Measurements from ENCODE around the gene EXPH5.

DNA sequence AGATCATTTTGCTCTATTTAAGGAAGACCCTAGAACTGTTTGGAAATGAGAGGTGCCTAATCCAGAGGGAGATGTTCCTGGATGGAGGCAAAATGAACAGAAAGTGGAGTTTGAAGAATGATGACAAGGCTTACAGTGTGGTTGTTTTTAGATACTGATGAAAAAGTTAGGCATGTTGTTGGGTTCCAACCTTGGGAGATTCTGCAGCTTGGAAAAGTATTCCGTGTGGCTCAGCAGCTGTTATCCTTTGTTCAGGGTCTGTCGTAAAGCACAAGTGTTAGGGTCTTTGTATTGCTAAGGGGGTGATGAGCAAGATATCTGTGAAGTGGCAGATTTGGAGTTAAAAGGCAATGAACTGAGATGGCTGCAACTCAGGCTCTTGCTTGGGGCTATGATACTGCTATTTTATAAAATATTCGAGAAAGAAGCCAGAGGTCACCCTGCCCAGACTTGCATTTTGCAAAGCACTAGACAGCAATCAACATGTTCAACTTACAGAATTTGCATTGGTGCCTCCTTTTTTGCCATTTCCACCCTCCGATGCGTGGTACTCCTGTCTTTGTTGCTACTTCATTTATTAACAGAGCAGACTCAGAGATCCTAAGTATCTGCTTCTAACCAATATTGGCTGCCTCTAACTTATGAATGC, 50.1 kb downstream of the EXPH5 start:
- no peak for TF ChIP-seq EZH2 (IDR thresholded peaks at IDR 0.05; ENCODE audit: borderline replicate concordance, insufficient read depth, low read depth, low read length, poor library complexity, severe bottlenecking)
- TF ChIP-seq, protein P1, sequence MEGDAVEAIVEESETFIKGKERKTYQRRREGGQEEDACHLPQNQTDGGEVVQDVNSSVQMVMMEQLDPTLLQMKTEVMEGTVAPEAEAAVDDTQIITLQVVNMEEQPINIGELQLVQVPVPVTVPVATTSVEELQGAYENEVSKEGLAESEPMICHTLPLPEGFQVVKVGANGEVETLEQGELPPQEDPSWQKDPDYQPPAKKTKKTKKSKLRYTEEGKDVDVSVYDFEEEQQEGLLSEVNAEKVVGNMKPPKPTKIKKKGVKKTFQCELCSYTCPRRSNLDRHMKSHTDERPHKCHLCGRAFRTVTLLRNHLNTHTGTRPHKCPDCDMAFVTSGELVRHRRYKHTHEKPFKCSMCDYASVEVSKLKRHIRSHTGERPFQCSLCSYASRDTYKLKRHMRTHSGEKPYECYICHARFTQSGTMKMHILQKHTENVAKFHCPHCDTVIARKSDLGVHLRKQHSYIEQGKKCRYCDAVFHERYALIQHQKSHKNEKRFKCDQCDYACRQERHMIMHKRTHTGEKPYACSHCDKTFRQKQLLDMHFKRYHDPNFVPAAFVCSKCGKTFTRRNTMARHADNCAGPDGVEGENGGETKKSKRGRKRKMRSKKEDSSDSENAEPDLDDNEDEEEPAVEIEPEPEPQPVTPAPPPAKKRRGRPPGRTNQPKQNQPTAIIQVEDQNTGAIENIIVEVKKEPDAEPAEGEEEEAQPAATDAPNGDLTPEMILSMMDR (IDR thresholded peaks at IDR 0.05) = no peak
